Psoas muscle (tissue), 8 donors: ENCODE measurements around the gene FAHD2A. TPM values are rescaled to one million over a fixed set of nuclear protein-coding genes. Genes with fewer than 3 reads are reported as not detected.
"Not testable (repeated sequence)": the region's sequence is repeated elsewhere in the genome, so short reads cannot be mapped to it uniquely, and the experiment has no call there.

Experiments used
- ATAC-seq, 4 donors: fragments of 200-7000 bp; cut with Tn5 transposase; one replicate each; pipeline ENCODE4 v1.9.1; 2020; ENCODE audit warnings: moderate library complexity in 3 of 4, mild to moderate bottlenecking in 2 of 4
- DNase-seq, 2 donors: peaks; one replicate each; pipeline ENCODE4 v3.0.0-alpha.2; 2020
- H3K27ac ChIP-seq: fragments of 200-600 bp; one replicate; pipeline ENCODE4 v1.8.0; 2022
- H3K27me3 ChIP-seq, 3 donors: fragments of 200-600 bp in 1 of 3; one replicate each; pipeline versions ENCODE4 v1.6.1 to v1.8.0; 2013 to 2022; ENCODE audit warnings: low read length in 2 of 3, mild to moderate bottlenecking in 2 of 3, moderate library complexity in 1 of 3; ENCODE audit not compliant: insufficient read depth in 3 of 3
- H3K36me3 ChIP-seq, 2 donors: fragments of 200-600 bp in 1 of 2; one replicate each; pipeline versions ENCODE4 v1.6.1 to v1.8.0; 2013 to 2022; ENCODE audit warnings: low read depth in 1 of 2, mild to moderate bottlenecking in 1 of 2, moderate library complexity in 1 of 2; ENCODE audit not compliant: insufficient read depth in 1 of 2
- H3K4me1 ChIP-seq: fragments of 200-600 bp; one replicate; pipeline ENCODE4 v1.8.0; 2022
- H3K4me3 ChIP-seq: fragments of 200-600 bp; one replicate; pipeline ENCODE4 v1.8.0; 2022; ENCODE audit warnings: mild to moderate bottlenecking
- H3K9me3 ChIP-seq: fragments of 200-600 bp; one replicate; pipeline ENCODE4 v1.8.0; 2022
- WGBS, 3 donors: extraction: QIAGEN DNeasy Blood & Tissue Kit; methylation state at CpG; one replicate each; pipeline versions ENCODE4 v1.1.6 to v1.1.7; 2013; 5-methylcytosine and 5-hydroxymethylcytosine counted together
- intact Hi-C, 2 donors: fragments of 100-400 bp; cut with DNase I; formaldehyde crosslinking; loops; one replicate each; pipeline versions ENCODE4 v1.11.0 to v1.14.2; 2022
- polyA plus RNA-seq, 3 donors: library from polyadenylated mRNA; stranded (reverse); fragments of 200-250 nt; gene quantifications; one replicate each; pipeline ENCODE4 v1.2.3, GENCODE V29; 2013
- total RNA-seq, 4 donors: library from RNA; stranded (reverse); fragmentation: NEBNext Ultra II Directional in 2 of 4; extraction: Animal tissue kit (Norgen Biotek cat#: 25700) in 2 of 4; gene quantifications; one replicate each; pipeline versions ENCODE4 v1.2.1 to v1.2.4, GENCODE V29; 2021 to 2023
- TF ChIP-seq, protein P1 (sequence below): fragments of 200-600 bp; IDR thresholded peaks from one replicate; pipeline ENCODE4 v1.8.0; 2022; ENCODE audit warnings: antibody characterized with exemption
- donor health status: healthy with polysubstance abuse.
- donor health status: DM: no; HTN: no; CAD: no; lungs with moderate emphysema.
- donor health status: Bipolar disorder and iron deficiency.
- donor health status: healthy.
- donor health status: DM: yes; HTN: yes; CAD: no.
- donor health status: DM: no; HTN: no; CAD: no.
- donor health status: DM: no; HTN: no; CAD: no.
- donor health status: DM: yes; HTN: yes; CAD: no.

The FAHD2A gene
- total and polyA plus RNA-seq, 7 donors, result 21.9 to 39.0 (median 28.4) TPM

DNA sequence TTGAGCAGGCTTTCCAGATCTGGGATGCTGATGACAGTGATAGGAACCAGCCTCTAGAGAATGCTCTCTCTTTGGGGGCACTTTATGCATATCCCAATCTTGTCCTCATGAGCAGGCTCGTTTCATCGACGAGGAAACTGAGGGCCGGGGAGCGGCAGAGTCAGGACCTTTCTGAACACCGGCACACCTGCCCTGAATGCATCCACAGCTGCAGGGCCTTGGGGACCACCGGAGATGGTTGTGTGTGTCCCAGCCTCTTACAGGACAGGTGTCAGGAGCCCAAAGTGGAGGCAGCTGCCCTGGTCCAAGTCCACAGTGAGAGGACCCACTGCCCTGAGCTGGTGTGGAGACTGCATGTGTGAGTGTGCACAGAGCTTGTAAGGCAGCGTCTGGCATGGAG is 47.6 kb upstream of the FAHD2A start:
- no peaks in the 10 kb centered on the region for H3K27me3 ChIP-seq
- no peaks in the 10 kb centered on the region for H3K9me3 ChIP-seq
- no peaks in the 10 kb centered on the region for H3K4me1 ChIP-seq
- 89 to 90% (median 89%) methylated on average over 8 of the region's 8 CpGs for WGBS, 3 donors
- H3K27ac ChIP-seq, result no peak overlapping the region
- H3K4me3 ChIP-seq, result no peak overlapping the region
- intact Hi-C loops, result no loop called here
- ATAC-seq (no peak), DNase-seq (no peak)
- no peaks in the 10 kb centered on the region for H3K36me3 ChIP-seq
- TF ChIP-seq, protein P1, sequence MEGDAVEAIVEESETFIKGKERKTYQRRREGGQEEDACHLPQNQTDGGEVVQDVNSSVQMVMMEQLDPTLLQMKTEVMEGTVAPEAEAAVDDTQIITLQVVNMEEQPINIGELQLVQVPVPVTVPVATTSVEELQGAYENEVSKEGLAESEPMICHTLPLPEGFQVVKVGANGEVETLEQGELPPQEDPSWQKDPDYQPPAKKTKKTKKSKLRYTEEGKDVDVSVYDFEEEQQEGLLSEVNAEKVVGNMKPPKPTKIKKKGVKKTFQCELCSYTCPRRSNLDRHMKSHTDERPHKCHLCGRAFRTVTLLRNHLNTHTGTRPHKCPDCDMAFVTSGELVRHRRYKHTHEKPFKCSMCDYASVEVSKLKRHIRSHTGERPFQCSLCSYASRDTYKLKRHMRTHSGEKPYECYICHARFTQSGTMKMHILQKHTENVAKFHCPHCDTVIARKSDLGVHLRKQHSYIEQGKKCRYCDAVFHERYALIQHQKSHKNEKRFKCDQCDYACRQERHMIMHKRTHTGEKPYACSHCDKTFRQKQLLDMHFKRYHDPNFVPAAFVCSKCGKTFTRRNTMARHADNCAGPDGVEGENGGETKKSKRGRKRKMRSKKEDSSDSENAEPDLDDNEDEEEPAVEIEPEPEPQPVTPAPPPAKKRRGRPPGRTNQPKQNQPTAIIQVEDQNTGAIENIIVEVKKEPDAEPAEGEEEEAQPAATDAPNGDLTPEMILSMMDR, result no peak

DNA sequence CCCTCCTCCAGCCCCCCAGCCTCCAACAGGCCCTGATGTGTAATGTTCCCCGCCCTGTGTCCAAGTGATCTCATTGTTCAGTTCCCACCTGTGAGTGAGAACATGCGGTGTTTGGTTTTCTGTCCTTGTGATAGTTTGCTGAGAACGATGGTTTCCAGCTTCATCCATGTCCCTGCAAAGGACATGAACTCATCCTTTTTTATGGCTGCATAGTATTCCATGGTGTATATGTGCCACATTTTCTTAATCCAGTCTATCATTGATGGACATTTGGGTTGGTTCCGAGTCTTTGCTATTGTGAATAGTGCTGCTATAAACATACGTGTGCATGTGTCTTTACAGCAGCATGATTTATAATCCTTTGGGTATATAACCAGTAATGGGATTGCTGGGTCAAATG is 47.0 kb upstream of the FAHD2A start:
- H3K27ac ChIP-seq, H3K4me3 ChIP-seq, H3K27me3 ChIP-seq, H3K36me3 ChIP-seq, ATAC-seq, H3K9me3 ChIP-seq, H3K4me1 ChIP-seq, DNase-seq, intact Hi-C loops: not testable (repeated sequence)
- 96 to 98% (median 96%) methylated on average over 3 to 4 of the region's 5 CpGs for WGBS, 3 donors

DNA sequence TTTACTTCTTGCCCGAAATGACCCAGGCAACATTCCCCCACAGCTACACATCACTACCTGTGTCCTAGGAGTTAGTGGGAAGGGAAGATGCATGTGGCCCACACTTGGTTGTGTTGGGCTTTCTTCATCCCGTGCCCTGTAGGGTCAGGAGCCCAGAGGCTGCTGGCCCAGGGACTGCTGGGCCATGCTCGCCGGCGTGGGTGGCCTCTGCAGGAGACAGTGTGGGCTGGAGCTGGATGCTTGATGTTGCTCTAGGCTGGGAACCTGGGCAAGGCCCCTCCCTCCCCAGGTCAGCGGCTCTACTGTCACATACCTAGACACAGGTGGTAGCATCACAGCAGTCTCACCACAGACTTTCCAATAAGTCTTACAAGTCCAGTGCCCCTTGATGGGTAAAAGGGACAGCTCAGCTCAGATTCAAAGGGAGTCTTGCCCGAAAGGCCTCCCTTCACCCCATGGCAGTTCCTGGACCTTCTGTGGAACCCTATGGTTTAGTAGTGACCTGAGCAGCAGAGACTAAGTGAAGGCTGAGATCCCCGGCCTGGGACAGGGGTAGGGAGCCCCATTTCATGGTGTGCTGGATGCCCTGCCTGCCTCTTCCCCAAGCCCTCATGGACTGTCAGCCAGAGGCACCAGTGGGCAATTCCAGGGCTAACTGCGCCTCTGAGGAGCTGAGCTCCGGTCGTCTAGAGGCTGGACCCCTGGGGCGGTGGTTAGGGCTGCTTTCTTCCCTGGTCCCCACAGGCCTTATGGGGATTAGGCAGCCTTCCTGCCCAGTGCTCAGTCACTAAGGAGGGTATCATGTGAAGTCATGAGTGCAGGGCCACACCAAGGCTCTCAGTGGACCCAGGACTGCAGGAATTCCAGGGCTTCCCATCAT is 45.4 kb upstream of the FAHD2A start:
- no peak for ATAC-seq
- WGBS, 3 donors, result 84 to 92% (median 89%) methylated on average over 12 of the region's 12 CpGs
- intact Hi-C loops, result no loop called here
- Histone ChIP-seq H3K27ac (no peak overlapping the region), H3K4me1 (no peaks in the 10 kb centered on the region), H3K27me3 (no peaks in the 10 kb centered on the region), H3K9me3 (no peaks in the 10 kb centered on the region), H3K4me3 (no peak overlapping the region), H3K36me3 (no peaks in the 10 kb centered on the region)
- DNase-seq, result no peak
- TF ChIP-seq, protein P1, result no peak

DNA sequence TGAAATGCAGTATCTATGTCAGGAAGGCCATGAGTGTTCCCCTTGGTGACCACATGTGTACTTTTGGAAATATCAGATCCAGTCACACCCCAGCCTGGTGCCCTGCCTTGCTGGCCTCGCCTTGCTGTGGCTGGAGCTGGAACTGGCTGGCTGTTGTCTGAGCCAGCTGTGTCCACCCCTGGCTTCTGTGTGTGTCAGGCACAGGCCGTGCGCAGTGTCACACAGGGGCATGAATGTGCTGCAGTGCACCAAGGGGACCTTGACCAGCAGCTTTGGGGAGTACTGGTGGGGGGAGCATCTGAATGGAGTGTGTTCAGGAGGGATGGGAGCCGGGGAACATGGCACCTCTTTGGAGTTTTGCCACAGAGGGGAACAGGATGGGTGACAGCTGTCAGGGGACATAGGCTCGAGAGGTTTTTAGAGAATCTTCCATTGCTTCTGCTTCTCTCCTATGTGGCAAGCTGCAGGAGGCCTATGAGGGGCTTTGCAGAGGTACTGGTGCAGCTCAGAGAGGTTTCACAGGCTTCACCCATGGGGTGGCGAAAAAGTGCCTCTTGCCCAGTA is 44.7 kb upstream of the FAHD2A start:
- TF ChIP-seq, protein P1, result no peak
- 64 to 75% (median 73%) methylated on average over 6 of the region's 6 CpGs for WGBS, 3 donors
- H3K4me3 ChIP-seq, result no peak overlapping the region
- DNase-seq (no peak), ATAC-seq (no peak)
- no peak overlapping the region for H3K27ac ChIP-seq
- intact Hi-C loops, result no loop called here
- H3K36me3 ChIP-seq, result no peaks in the 10 kb centered on the region
- no peaks in the 10 kb centered on the region for H3K27me3 ChIP-seq
- no peaks in the 10 kb centered on the region for H3K9me3 ChIP-seq
- no peaks in the 10 kb centered on the region for H3K4me1 ChIP-seq

DNA sequence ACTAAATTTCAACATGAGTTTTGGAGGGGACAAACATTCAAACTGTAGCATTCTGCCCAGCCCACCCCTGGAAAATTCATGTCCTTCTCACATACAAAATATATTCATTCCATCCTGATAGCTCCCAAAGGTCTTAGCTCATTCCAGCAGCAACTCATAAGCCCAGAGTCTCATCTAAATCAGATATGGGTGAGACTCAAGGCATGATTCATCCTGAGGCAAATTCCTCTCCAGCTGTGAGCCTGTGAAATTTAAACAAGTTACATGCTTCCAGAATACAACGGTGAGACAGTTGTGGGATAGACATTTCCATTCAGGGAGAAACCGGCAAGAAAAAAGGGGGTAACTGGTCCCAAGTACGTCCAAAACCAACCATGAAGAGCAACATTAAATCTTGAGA is 43.5 kb upstream of the FAHD2A start:
- Histone ChIP-seq H3K36me3 (no peaks in the 10 kb centered on the region), H3K4me3 (no peak overlapping the region), H3K27ac (no peak overlapping the region), H3K9me3 (no peaks in the 10 kb centered on the region), H3K4me1 (no peaks in the 10 kb centered on the region), H3K27me3 (no peaks in the 10 kb centered on the region)
- DNase-seq (no peak), ATAC-seq (no peak)
- intact Hi-C loops, result no loop called here
- WGBS, 3 donors, result 25 to 48% (median 41%) methylated on average over 3 of the region's 3 CpGs
- TF ChIP-seq, protein P1, result no peak
